IMR-90 (cell line): ENCODE measurements around the gene STK40. TPM values are rescaled to one million over a fixed set of nuclear protein-coding genes. Genes with fewer than 3 reads are reported as not detected.

Source experiments
- ATAC-seq: fragments of 200-7000 bp; cut with Tn5 transposase; 2 replicates; pipeline ENCODE4 v1.9.1; 2020; ENCODE audit warnings: low read depth, mild to moderate bottlenecking, moderate library complexity
- BruUV-seq: library from RNA; stranded (reverse); fragments of 400-500 nt; replicated peaks from 2 replicates; lab custom pipeline; 2021; lab: Mats Ljungman, UMichigan
- CTCF ChIA-PET: fragments of 300-600 bp; formaldehyde crosslinking; extraction: SDS; loops from one replicate; lab custom pipeline; 2021; ENCODE audit warnings: antibody characterized with exemption; lab: Yijun Ruan, JAX
- POLR2A ChIA-PET: fragments of 300-600 bp; sonication (Branson Sonifier 250); formaldehyde crosslinking; loops from one replicate; lab custom pipeline; 2022; ENCODE audit warnings: antibody characterized with exemption; ENCODE audit not compliant: unreplicated experiment; lab: Charles Lee
- DNase-seq: peaks from one replicate; pipeline ENCODE4 v3.0.0; 2013
- H2AFZ ChIP-seq: replicated peaks from 2 replicates; pipeline ENCODE3; 2013; ENCODE audit warnings: low read length, mild to moderate bottlenecking; ENCODE audit not compliant: poor library complexity
- H2AK5ac ChIP-seq: 2 replicates; pipeline ENCODE4 v1.6.1; 2013; ENCODE audit warnings: low read depth, low read length, inconsistent platforms
- H2AK9ac ChIP-seq: replicated peaks from 2 replicates; pipeline ENCODE3; 2013; ENCODE audit warnings: mild to moderate bottlenecking, low read depth, low read length, moderate library complexity; ENCODE audit not compliant: poor library complexity
- H2BK120ac ChIP-seq: 2 replicates; pipeline ENCODE4 v1.6.1; 2013; ENCODE audit warnings: low read depth, low read length, inconsistent platforms
- H2BK15ac ChIP-seq: 3 replicates; pipeline ENCODE4 v1.6.1; 2013; ENCODE audit warnings: low read depth, low read length, inconsistent platforms
- H2BK20ac ChIP-seq: 2 replicates; pipeline ENCODE4 v1.6.1; 2013; ENCODE audit warnings: low read depth, mild to moderate bottlenecking, inconsistent platforms, low read length, moderate library complexity
- H2BK5ac ChIP-seq: 2 replicates; pipeline ENCODE4 v1.6.1; 2013; ENCODE audit warnings: mild to moderate bottlenecking, low read depth, low read length, inconsistent platforms; ENCODE audit not compliant: poor library complexity, severe bottlenecking
- H3K14ac ChIP-seq: replicated peaks from 2 replicates; pipeline ENCODE4 v1.6.1; 2013; ENCODE audit warnings: low read depth, low read length, inconsistent platforms
- H3K18ac ChIP-seq: 2 replicates; pipeline ENCODE4 v1.6.1; 2013; ENCODE audit warnings: low read depth, low read length, control low read depth
- H3K23ac ChIP-seq: 2 replicates; pipeline ENCODE4 v1.6.1; 2013; ENCODE audit warnings: low read depth, low read length, inconsistent platforms
- H3K27ac ChIP-seq: 2 replicates; pipeline ENCODE4 v1.5.1; 2013; ENCODE audit warnings: mild to moderate bottlenecking, control low read depth, low read length; ENCODE audit not compliant: insufficient read depth
- H3K27me3 ChIP-seq: 2 replicates; pipeline ENCODE4 v1.6.1; 2013; ENCODE audit warnings: low read length; ENCODE audit not compliant: control insufficient read depth, insufficient read depth
- H3K36me3 ChIP-seq: 2 replicates; pipeline ENCODE4 v1.6.1; 2013; ENCODE audit warnings: low read length, mixed read lengths; ENCODE audit not compliant: control insufficient read depth, insufficient read depth
- H3K4ac ChIP-seq: 2 replicates; pipeline ENCODE4 v1.6.1; 2013; ENCODE audit warnings: low read depth, low read length, inconsistent platforms
- H3K4me1 ChIP-seq: 2 replicates; pipeline ENCODE4 v1.6.1; 2013; ENCODE audit warnings: low read length, mixed read lengths; ENCODE audit not compliant: control insufficient read depth, insufficient read depth
- H3K4me2 ChIP-seq: 2 replicates; pipeline ENCODE4 v1.6.1; 2013; ENCODE audit warnings: low read depth, mild to moderate bottlenecking, control low read depth, low read length, moderate library complexity
- H3K4me3 ChIP-seq: 2 replicates; pipeline ENCODE4 v1.5.1; 2013; ENCODE audit warnings: low read depth, mild to moderate bottlenecking, control low read depth, low read length, moderate library complexity; ENCODE audit not compliant: insufficient read depth
- H3K56ac ChIP-seq: 2 replicates; pipeline ENCODE4 v1.6.1; 2013; ENCODE audit warnings: low read length, inconsistent platforms; ENCODE audit not compliant: insufficient read depth; ENCODE audit errors: extremely low read depth
- H3K79me1 ChIP-seq, 2 experiments: 2 replicates each; pipeline ENCODE4 v1.6.1; 2013; ENCODE audit warnings: low read length in 2 of 2, inconsistent platforms in 1 of 2, low read depth in 1 of 2
- H3K9ac ChIP-seq: 2 replicates; pipeline ENCODE4 v1.6.1; 2013; ENCODE audit warnings: low read depth, low read length, control low read depth
- H3K9me1 ChIP-seq: 2 replicates; pipeline ENCODE4 v1.6.1; 2013; ENCODE audit warnings: low read length, inconsistent platforms; ENCODE audit not compliant: insufficient read depth
- H3K9me3 ChIP-seq: 2 replicates; pipeline ENCODE4 v1.6.1; 2013; ENCODE audit warnings: low read length; ENCODE audit not compliant: control insufficient read depth, insufficient read depth
- H4K20me1 ChIP-seq: 2 replicates; pipeline ENCODE4 v1.6.1; 2013; ENCODE audit warnings: low read length, inconsistent platforms; ENCODE audit not compliant: insufficient read depth
- H4K5ac ChIP-seq: 2 replicates; pipeline ENCODE4 v1.6.1; 2013; ENCODE audit warnings: mild to moderate bottlenecking, low read depth, low read length, control low read depth
- H4K8ac ChIP-seq, 2 experiments: 2 replicates each; pipeline ENCODE4 v1.6.1; 2013; ENCODE audit warnings: low read depth in 2 of 2, low read length in 2 of 2, control low read depth in 1 of 2, inconsistent platforms in 1 of 2
- H4K91ac ChIP-seq: 2 replicates; pipeline ENCODE4 v1.6.1; 2013; ENCODE audit warnings: low read depth, low read length, inconsistent platforms; ENCODE audit not compliant: insufficient read depth
- BHLHE40 ChIP-seq: fragments of 150-350 bp; IDR thresholded peaks from 2 replicates; pipeline ENCODE4 v1.6.1; 2016; ENCODE audit warnings: mild to moderate bottlenecking, low read depth, low read length
- FOS ChIP-seq: fragments of 150-350 bp; IDR thresholded peaks from 2 replicates; pipeline ENCODE4 v1.6.1; 2016; ENCODE audit warnings: low read depth, low read length
- MAFK ChIP-seq: IDR thresholded peaks from 2 replicates; pipeline ENCODE4 v1.6.1; 2012; ENCODE audit warnings: low read depth, low read length, improper control_type of control experiment
- MXI1 ChIP-seq: IDR thresholded peaks from 2 replicates; pipeline ENCODE4 v1.6.1; 2012; ENCODE audit warnings: low read depth, mild to moderate bottlenecking, low read length, moderate library complexity, borderline replicate concordance
- POLR2A ChIP-seq: IDR thresholded peaks from 2 replicates; pipeline ENCODE4 v1.6.1; 2012; ENCODE audit warnings: mild to moderate bottlenecking, low read depth, low read length
- WGBS, 2 experiments: methylation state at CpG; one replicate each; pipeline versions ENCODE4 v1.1.5 to v1.1.7; 2013; ENCODE audit warnings: missing lambda C conversion rate in 2 of 2; ENCODE audit not compliant: insufficient read length in 1 of 2; ENCODE audit errors: extremely low coverage in 2 of 2; 5-methylcytosine and 5-hydroxymethylcytosine counted together
- dilution Hi-C: fragments of 300-500 bp; cut with HindIII; formaldehyde crosslinking; loops from one replicate; pipeline ENCODE4 v1.14.3; 2018; ENCODE audit warnings: low sequenced_read_pairs; ENCODE audit not compliant: unreplicated experiment
- in situ Hi-C: fragments of 300-500 bp; cut with MboI; formaldehyde crosslinking; loops from 3 replicates; pipeline ENCODE4 v1.14.3; 2019; ENCODE audit warnings: low sequenced_read_pairs, inconsistent platforms, mixed read lengths
- intact Hi-C: fragments of 100-400 bp; cut with micrococcal nuclease; formaldehyde crosslinking; loops from 2 replicates; pipeline ENCODE4 v1.10.0; 2022
- polyA plus RNA-seq, 3 experiments: library from polyadenylated mRNA; depleted of rRNA; stranded (reverse); fragments of >200 nt; gene quantifications; 2 replicates each; pipeline ENCODE4 v1.2.3, GENCODE V29; 2012; ENCODE audit warnings: low replicate concordance in 1 of 3
- total RNA-seq: library from RNA; depleted of rRNA; stranded (reverse); fragments of >200 nt; gene quantifications from 2 replicates; pipeline ENCODE4 v1.2.3, GENCODE V29; 2012

Gene STK40
- total and polyA plus RNA-seq, 2 of the 4 experiments (the other 2 are of a cell fraction) = 16.0 to 29.9 TPM

- Histone ChIP-seq H3K9me1 (peaks cover 11% of the 10 kb centered on the region), H2AK9ac (peak overlapping the region; percentile 98), H3K4me3 (no peak overlapping the region), H2BK120ac (peak overlapping the region; percentile 75), H4K5ac (peak overlapping the region; percentile 24), H2AFZ (no peak overlapping the region), H2BK15ac (peak overlapping the region; percentile 97; the same call in 2 of the 3 replicates), H3K56ac (peak overlapping the region; percentile 73; the same call in 1 of the 2 replicates), H3K27ac (peak overlapping the region; percentile 56), H3K18ac (peak overlapping the region; percentile 58; the same call in 1 of the 2 replicates), H3K4me2 (no peak overlapping the region), H4K91ac (peak overlapping the region; percentile 90), H3K79me1 (peaks cover 0 to 62% of the 10 kb centered on the region in 2 experiments; a peak in 3 of 4 replicates), H3K9me3 (no peaks in the 10 kb centered on the region), H3K4ac (peak overlapping the region; percentile 75), H2AK5ac (peak overlapping the region; percentile 98), H4K20me1 (peaks cover 27% of the 10 kb centered on the region), H2BK5ac (peak overlapping the region; percentile 93), H3K14ac (peak overlapping the region; percentile 48), H4K8ac (peak overlapping the region; percentile 25 to 26), H3K4me1 (peaks cover 25% of the 10 kb centered on the region), H2BK20ac (peak overlapping the region; percentile 56), H3K27me3 (no peaks in the 10 kb centered on the region), H3K36me3 (peaks cover 7% of the 10 kb centered on the region), H3K23ac (peak overlapping the region; percentile 73), H3K9ac (peak overlapping the region; percentile 32; the same call in 1 of the 2 replicates)
- CTCF ChIA-PET = no interaction called here
- intact Hi-C loops (no loop called here), in situ Hi-C loops (no loop called here), dilution Hi-C loops (no loop called here)
- DNase-seq (no peak), ATAC-seq (no peak)
- BruUV-seq = no TSS peak
- POLR2A ChIA-PET = no interaction called here
- no CpG with 5 or more reads among the region's 3 CpGs for WGBS, 2 experiments
- TF ChIP-seq POLR2A (no peak), FOS (no peak), MXI1 (no peak), BHLHE40 (no peak), MAFK (no peak)
Measured at GRCh38 chr1:36372617-36373016, 13.1 kb downstream of the STK40 start.
